BE2C (cell line): ENCODE measurements around the gene FNDC11.
A peak's percentile ranks its signal among the peaks of the same experiment; 100 is the strongest.

Experiments
- DNase-seq: peaks from one replicate; pipeline ENCODE4 v3.0.0-alpha.2; 2020
- H3K27me3 ChIP-seq: fragments of 250-450 bp; sonication (Bioruptor Pico); 2 replicates; pipeline ENCODE4 v1.5.1; 2020; ENCODE audit warnings: mild to moderate bottlenecking
- H3K36me3 ChIP-seq: fragments of 250-450 bp; sonication (Bioruptor Pico); 2 replicates; pipeline ENCODE4 v1.5.1; 2020; ENCODE audit warnings: mild to moderate bottlenecking
- H3K4me1 ChIP-seq: fragments of 250-450 bp; sonication (Bioruptor Pico); 2 replicates; pipeline ENCODE4 v1.5.1; 2020
- H3K4me3 ChIP-seq: 2 replicates; pipeline ENCODE4 v1.5.1; 2011; ENCODE audit warnings: low read depth, low read length
- H3K9me3 ChIP-seq: fragments of 250-450 bp; sonication (Bioruptor Pico); 2 replicates; pipeline ENCODE4 v1.5.1; 2020
- TF ChIP-seq, protein P1 (sequence below): IDR thresholded peaks from 2 replicates; pipeline ENCODE4 v1.5.1; 2012; ENCODE audit warnings: mild to moderate bottlenecking, low read depth, low read length

FNDC11 gene

DNA sequence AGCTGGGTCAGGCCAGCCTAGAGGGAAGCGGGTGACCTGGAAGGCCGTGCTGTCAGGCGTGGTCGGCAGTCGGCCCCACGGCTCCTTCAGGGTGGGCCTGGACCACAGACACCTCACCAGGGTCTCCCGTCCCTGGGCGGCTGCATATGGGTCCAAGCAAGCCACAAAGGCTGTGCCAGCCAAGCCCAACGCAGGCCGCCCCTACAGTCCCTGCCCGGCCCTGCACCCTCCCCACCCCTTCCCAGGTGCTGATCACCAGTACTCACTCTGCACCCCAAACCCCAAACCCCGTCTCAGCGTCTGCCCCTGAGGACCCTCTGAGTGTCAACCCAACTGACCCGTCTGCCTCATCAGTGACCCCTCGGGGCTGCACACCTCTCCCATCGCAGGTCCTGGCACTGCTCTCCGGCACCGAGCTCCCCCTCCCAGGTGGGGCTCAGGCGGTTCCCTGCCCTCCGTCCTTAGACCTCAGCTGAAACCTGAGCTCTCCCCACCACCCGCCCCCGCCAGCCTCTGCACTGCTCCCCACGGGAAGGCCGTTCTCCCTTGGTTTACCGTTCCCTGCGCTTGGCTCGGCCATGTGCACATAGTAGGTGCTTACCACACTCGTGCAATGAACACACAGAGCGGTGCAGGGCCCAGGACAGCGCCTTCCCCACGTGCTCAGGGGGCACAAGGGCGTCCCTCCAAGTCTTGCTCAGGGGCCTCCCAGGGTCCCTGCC is 34.9 kb upstream of the FNDC11 start:
- H3K36me3 ChIP-seq = peaks cover 22% of the 10 kb centered on the region
- TF ChIP-seq, protein P1, sequence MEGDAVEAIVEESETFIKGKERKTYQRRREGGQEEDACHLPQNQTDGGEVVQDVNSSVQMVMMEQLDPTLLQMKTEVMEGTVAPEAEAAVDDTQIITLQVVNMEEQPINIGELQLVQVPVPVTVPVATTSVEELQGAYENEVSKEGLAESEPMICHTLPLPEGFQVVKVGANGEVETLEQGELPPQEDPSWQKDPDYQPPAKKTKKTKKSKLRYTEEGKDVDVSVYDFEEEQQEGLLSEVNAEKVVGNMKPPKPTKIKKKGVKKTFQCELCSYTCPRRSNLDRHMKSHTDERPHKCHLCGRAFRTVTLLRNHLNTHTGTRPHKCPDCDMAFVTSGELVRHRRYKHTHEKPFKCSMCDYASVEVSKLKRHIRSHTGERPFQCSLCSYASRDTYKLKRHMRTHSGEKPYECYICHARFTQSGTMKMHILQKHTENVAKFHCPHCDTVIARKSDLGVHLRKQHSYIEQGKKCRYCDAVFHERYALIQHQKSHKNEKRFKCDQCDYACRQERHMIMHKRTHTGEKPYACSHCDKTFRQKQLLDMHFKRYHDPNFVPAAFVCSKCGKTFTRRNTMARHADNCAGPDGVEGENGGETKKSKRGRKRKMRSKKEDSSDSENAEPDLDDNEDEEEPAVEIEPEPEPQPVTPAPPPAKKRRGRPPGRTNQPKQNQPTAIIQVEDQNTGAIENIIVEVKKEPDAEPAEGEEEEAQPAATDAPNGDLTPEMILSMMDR = no peak
- no peak for DNase-seq
- H3K4me3 ChIP-seq = peak overlapping the region; percentile 73
- H3K27me3 ChIP-seq = no peaks in the 10 kb centered on the region
- no peaks in the 10 kb centered on the region for H3K4me1 ChIP-seq
- H3K9me3 ChIP-seq = peaks cover 4% of the 10 kb centered on the region; the same call in 1 of the 2 replicates

DNA sequence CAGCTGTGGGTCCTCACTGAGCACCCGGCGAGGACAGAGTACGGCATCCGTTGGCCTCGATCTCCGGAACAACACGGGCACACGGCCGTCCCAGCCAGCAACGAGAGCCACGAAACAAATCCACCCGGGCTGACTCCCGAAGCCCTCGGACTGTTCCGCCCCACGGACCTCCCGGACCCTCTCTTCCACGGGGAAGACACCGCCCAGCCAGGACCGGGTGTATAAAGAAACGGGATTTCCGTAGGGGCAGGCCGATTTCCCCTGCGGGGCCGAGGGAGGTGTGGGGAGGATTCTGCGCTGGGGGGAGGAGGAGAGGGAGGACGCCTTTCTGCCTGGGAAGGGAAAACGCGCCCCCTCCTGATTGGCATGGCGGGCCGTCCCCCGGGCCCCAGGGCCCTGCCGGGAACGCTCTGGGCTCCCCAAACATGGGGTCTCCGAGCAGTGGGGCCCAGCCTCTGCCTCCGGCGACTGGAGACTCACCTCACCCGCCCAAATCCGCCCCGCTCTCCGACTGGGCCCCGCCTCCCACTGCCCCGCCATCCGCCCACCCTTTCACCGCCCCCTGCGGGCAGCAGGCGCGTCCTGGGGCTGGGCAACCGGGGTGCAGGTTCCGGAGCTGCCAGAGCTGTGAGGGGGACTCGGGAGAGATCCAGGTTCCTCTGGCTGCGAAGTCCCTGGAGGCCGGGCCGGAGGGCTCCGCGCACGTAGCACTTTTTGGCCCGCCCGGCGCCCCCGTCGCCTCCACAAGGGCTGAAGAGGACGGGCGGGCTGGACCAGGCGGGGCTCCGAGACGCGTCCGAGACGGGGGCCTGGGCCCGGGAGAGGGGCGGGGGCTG is 34.1 kb upstream of the FNDC11 start:
- TF ChIP-seq, protein P1 = peak; percentile 22
- Histone ChIP-seq H3K4me1 (no peaks in the 10 kb centered on the region), H3K4me3 (peak overlapping the region; percentile 73), H3K9me3 (peaks cover 4% of the 10 kb centered on the region; the same call in 1 of the 2 replicates), H3K36me3 (peaks cover 22% of the 10 kb centered on the region), H3K27me3 (no peaks in the 10 kb centered on the region)
- DNase-seq = peak; percentile 70

DNA sequence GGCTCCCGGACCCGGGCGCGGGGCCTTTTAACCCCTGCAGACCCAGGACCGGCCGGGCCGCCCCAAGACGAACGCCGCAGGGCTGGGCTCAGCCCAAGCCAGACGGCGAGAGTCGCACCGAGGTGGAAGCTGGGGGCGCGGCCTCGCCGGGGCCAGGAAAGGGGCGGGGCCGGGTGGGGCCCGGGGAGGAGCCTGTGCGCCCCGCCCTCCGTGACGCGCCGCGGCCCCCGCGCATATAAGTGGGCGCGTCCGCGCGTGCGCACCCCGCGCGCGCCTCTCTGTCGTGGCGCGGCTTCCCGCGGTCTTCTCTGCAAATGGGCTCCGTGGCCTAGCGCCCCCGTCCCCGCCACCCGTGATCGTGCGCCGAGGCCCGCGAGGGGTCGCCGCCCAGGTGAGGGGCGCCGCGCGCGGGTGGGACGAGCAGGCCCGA is 33.4 kb upstream of the FNDC11 start, which contains the start of gene PPDPF:
Gene PPDPF, plus strand, starts transcription at position 262 of the 430 bp plus-strand sequence. CDS start 544 bp downstream, outside the sequence.
- TF ChIP-seq, protein P1 = no peak
- no peaks in the 10 kb centered on the region for H3K4me1 ChIP-seq
- peak; percentile 87 for DNase-seq
- peaks cover 22% of the 10 kb centered on the region for H3K36me3 ChIP-seq
- no peaks in the 10 kb centered on the region for H3K27me3 ChIP-seq
- H3K9me3 ChIP-seq = peaks cover 4% of the 10 kb centered on the region; the same call in 1 of the 2 replicates
- H3K4me3 ChIP-seq = peak within 1 kb of the TSS; percentile 73

DNA sequence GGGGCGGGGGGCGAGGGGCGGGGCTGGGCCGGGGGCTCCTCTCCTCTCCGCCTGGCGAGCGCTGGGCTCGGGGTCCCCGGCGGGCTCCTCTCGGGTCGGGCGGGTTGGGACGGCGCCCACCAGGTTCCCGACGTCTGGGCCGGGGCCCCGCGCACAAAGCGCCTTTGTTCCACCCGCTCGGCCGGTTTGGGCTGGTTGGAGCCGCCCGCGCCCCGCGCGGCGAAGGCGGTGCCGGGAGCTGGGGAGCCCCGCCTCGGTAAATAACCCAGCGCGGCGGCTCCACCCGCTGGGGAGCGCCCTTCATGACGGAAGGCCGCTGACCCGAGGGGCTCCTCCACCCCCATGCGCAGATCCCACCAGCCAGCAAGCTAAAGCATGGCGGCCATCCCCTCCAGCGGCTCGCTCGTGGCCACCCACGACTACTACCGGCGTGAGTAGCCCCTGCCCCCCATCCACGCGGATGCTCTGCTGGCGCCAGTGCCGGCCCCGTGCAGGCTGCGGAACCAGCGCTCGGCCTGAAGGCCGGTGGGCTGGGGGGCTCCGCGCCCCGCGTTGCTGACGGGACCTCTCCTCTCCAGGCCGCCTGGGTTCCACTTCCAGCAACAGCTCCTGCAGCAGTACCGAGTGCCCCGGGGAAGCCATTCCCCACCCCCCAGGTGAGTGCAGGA is 32.9 kb upstream of the FNDC11 start:
- Histone ChIP-seq H3K36me3 (peaks cover 22% of the 10 kb centered on the region), H3K27me3 (no peaks in the 10 kb centered on the region), H3K4me1 (no peaks in the 10 kb centered on the region), H3K9me3 (peaks cover 4% of the 10 kb centered on the region; the same call in 1 of the 2 replicates), H3K4me3 (peak overlapping the region; percentile 73)
- DNase-seq = peak; percentile 71
- TF ChIP-seq, protein P1 = no peak

DNA sequence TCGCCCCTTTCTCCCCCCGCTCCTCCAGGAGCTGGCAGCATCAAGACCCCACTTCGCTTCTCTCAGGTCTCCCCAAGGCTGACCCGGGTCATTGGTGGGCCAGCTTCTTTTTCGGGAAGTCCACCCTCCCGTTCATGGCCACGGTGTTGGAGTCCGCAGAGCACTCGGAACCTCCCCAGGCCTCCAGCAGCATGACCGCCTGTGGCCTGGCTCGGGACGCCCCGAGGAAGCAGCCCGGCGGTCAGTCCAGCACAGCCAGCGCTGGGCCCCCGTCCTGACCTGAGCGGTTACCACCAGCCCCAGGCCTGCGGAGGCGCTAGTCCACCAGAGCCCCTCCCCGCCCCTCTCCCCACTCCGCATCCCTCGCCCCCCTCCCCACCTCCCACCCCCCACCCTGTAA is 32.4 kb upstream of the FNDC11 start:
- Histone ChIP-seq H3K36me3 (peaks cover 22% of the 10 kb centered on the region), H3K4me3 (peak overlapping the region; percentile 73), H3K4me1 (no peaks in the 10 kb centered on the region), H3K27me3 (no peaks in the 10 kb centered on the region), H3K9me3 (peaks cover 4% of the 10 kb centered on the region; the same call in 1 of the 2 replicates)
- TF ChIP-seq, protein P1 = no peak
- peak; percentile 23 for DNase-seq
